Fibroblast of lung (primary cell): ENCODE measurements around the gene GALNT1.

ENCODE experiments used
- EZH2 ChIP-seq: IDR thresholded peaks from 2 replicates; pipeline ENCODE4 v1.5.1; 2012; ENCODE audit warnings: low read length, control low read depth, mild to moderate bottlenecking; ENCODE audit errors: missing control alignments
- TF ChIP-seq, protein P1 (sequence below), 2 donors: IDR thresholded peaks in 1 of 2; conservative IDR thresholded peaks in 1 of 2; 1 replicate in 1 of 2; 2 replicates in 1 of 2; pipeline ENCODE4 v1.5.1; 2011 to 2012; ENCODE audit warnings: low read length in 2 of 2, control low read depth in 1 of 2, inconsistent platforms in 1 of 2, low read depth in 1 of 2, mild to moderate bottlenecking in 1 of 2

- TF ChIP-seq, protein P1, sequence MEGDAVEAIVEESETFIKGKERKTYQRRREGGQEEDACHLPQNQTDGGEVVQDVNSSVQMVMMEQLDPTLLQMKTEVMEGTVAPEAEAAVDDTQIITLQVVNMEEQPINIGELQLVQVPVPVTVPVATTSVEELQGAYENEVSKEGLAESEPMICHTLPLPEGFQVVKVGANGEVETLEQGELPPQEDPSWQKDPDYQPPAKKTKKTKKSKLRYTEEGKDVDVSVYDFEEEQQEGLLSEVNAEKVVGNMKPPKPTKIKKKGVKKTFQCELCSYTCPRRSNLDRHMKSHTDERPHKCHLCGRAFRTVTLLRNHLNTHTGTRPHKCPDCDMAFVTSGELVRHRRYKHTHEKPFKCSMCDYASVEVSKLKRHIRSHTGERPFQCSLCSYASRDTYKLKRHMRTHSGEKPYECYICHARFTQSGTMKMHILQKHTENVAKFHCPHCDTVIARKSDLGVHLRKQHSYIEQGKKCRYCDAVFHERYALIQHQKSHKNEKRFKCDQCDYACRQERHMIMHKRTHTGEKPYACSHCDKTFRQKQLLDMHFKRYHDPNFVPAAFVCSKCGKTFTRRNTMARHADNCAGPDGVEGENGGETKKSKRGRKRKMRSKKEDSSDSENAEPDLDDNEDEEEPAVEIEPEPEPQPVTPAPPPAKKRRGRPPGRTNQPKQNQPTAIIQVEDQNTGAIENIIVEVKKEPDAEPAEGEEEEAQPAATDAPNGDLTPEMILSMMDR (conservative IDR thresholded peaks at IDR 0.05 in 1 of 2, IDR thresholded peaks at IDR 0.05 in 1 of 2; ENCODE audit: low read depth in 1 of 2, low read length in 2 of 2), result no peak
- no peak for TF ChIP-seq EZH2
Measured at GRCh38 chr18:35619464-35619863, 37.9 kb downstream of the GALNT1 start.
